ENCODE data around the gene GOLGA8T.
"Not testable (repeated sequence)": the region's sequence is repeated elsewhere in the genome, so short reads cannot be mapped to it uniquely, and the experiment has no call there.

DNA sequence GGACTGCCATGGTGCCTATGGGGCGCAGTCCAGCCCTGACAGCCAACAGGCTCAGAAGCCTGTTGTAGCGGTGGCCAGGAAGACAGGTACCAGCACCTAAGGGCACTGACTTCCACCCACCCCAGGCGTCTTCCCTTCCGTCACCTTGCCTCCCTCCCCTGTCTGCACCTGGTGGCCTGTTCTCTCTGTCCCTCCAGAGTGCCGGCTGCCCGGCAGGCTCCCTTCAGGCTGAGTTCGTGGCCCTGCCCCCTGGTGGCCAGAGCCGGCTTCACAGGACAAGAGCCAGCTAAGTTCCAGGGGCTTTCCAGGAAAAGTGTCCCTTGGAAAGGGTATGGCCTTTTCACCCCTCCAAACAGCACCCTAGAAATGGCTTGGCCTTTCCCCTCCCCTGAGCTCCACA lies 15.0 kb downstream of the GOLGA8T start:
- TF ChIP-seq, protein P1, sequence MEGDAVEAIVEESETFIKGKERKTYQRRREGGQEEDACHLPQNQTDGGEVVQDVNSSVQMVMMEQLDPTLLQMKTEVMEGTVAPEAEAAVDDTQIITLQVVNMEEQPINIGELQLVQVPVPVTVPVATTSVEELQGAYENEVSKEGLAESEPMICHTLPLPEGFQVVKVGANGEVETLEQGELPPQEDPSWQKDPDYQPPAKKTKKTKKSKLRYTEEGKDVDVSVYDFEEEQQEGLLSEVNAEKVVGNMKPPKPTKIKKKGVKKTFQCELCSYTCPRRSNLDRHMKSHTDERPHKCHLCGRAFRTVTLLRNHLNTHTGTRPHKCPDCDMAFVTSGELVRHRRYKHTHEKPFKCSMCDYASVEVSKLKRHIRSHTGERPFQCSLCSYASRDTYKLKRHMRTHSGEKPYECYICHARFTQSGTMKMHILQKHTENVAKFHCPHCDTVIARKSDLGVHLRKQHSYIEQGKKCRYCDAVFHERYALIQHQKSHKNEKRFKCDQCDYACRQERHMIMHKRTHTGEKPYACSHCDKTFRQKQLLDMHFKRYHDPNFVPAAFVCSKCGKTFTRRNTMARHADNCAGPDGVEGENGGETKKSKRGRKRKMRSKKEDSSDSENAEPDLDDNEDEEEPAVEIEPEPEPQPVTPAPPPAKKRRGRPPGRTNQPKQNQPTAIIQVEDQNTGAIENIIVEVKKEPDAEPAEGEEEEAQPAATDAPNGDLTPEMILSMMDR (IDR thresholded peaks at IDR 0.05 in 2 of 3, conservative IDR thresholded peaks at IDR 0.05 in 1 of 3; ENCODE audit: borderline replicate concordance in 1 of 3, insufficient read depth in 1 of 3, low read depth in 2 of 3, low read length in 2 of 3), result not testable (repeated sequence)
- not testable (repeated sequence) for TF ChIP-seq POLR2AphosphoS5 (IDR thresholded peaks at IDR 0.05; ENCODE audit: low read depth, low read length); TCF7L2 (IDR thresholded peaks at IDR 0.05; ENCODE audit: borderline replicate concordance, extremely low read depth, insufficient read depth, insufficient read length); SRF (IDR thresholded peaks at IDR 0.05; ENCODE audit: low read depth)
- TF ChIP-seq, protein P2, sequence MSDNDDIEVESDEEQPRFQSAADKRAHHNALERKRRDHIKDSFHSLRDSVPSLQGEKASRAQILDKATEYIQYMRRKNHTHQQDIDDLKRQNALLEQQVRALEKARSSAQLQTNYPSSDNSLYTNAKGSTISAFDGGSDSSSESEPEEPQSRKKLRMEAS (IDR thresholded peaks at IDR 0.05), result not testable (repeated sequence)

All from HCT116 (cell line).